Measurements from ENCODE around the gene NTRK2.

NTRK2 gene

GRCh38 chr9:84736081-84736480 is 66.6 kb downstream of the NTRK2 start:
- no peak for DNase-seq (ENCODE audit: low spot score)

- DNase-seq (ENCODE audit: low spot score): no peak
These were observed 67.0 kb downstream of the NTRK2 start for GRCh38 chr9:84736536-84736935.

- DNase-seq (ENCODE audit: low spot score): no peak
These were observed 68.8 kb downstream of the NTRK2 start for GRCh38 chr9:84738353-84738752.

DNA sequence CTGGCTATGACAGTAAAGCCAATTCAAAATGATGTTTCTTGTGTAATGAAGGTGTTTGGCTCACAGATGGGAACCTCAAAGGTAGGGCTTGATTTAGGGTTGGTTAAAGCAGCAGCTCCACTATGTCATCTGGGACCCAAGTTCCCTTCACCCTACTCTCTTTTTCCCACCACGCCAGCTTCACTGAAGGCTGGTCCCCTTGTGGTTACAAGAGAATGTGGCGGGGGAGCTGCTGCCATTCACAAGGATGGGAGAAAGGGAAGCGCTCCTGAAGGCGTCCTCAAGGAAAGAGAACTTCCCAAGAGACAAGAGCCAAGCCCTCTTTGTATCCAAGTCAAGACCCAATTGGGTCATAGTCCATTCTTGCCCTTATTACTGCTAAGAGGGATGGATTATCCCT is 72.7 kb downstream of the NTRK2 start:
- no peak for DNase-seq (ENCODE audit: low spot score)

GRCh38 chr9:84744195-84744594 is 74.7 kb downstream of the NTRK2 start:
- no peak for DNase-seq (ENCODE audit: low spot score)

- DNase-seq (ENCODE audit: low spot score): no peak
These were observed 75.2 kb downstream of the NTRK2 start for GRCh38 chr9:84744726-84745125.

- no peak for DNase-seq (ENCODE audit: low spot score)
These were observed 78.6 kb downstream of the NTRK2 start for GRCh38 chr9:84748112-84748511.

GRCh38 chr9:84750152-84750865 is 80.8 kb downstream of the NTRK2 start:
- no peak for DNase-seq (ENCODE audit: low spot score)

DNA sequence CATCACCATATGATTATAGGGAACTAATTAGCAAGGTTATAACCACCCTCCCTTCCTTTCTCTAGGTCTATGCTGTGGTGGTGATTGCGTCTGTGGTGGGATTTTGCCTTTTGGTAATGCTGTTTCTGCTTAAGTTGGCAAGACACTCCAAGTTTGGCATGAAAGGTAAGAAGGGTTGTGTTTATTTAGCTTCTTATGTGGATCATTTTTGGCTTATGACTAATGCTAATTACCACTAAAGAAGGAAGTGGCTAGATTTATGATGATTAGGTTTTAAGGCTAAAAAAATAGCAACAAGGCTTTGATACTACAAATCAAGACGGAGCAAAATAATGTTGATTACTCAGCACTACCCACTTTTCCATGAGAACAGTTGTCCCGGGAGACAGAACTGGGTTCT is 82.4 kb downstream of the NTRK2 start:
- DNase-seq (ENCODE audit: low spot score): peak; percentile 14

DNA sequence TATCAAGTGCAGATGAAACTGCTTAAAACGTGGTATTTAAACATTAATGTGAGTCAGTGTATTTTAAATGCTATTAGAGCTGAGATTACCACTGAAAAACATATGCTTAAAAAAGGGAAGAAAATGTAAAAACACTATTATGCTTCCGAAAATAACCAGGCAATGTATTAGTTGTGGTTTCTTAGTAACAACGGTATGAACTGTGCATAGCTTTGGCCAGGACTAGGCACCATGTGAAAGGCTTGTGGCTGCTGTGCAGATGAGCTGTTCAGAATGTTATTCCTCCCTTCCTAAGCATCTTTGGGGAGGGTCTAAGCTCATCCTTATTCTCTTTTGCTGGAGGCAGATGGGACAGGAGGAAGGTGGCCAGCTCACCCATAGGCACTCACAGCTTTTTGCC is 84.9 kb downstream of the NTRK2 start:
- DNase-seq (ENCODE audit: low spot score): no peak

GRCh38 chr9:84754881-84755280 is 85.4 kb downstream of the NTRK2 start:
- DNase-seq (ENCODE audit: low spot score): no peak

DNA sequence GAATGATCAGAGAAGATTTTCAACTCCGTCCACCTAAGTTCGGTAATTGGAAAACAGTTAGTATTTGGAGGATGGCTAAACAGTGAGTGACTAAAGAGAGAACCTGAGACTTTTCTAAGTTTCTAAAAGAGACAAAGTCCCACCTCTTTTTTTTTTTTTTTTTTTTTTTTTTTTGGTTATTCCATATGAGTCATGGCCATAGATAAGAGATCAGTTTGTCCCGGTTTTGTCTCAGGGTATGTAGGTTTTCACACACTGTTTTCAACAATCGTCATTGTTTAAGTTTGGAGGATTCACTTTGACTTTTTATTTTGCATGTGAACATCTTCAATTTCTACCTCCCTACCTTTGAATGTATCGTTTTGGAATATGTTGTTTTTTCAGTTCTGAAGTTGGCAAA is 85.9 kb downstream of the NTRK2 start:
- DNase-seq (ENCODE audit: low spot score): no peak

- no peak for DNase-seq (ENCODE audit: low spot score)
These were observed 86.6 kb downstream of the NTRK2 start for GRCh38 chr9:84756171-84756570.

DNA sequence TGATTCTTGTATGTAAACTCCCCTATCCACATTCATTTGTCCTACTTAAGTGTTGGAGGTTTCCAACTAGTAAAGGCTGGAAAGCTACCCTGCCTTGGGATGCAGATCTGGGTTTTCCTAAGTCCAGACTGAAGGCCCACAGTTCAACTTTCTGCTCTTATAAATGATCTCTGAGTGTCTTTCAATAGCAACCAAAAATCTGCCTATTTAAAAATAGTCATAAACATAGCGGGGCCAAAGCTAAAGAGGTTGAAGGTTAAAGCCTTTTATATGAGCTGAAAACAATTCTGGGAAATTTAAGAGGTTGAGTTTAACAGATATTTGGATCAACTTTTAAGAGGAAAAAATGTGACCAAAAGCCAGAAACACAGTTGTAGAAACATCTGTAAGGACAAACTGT is 87.2 kb downstream of the NTRK2 start:
- no peak for DNase-seq (ENCODE audit: low spot score)

- no peak for DNase-seq (ENCODE audit: low spot score)
These were observed 89.3 kb downstream of the NTRK2 start for GRCh38 chr9:84758817-84759216.

- peak; percentile 43 for DNase-seq (ENCODE audit: low spot score)
These were observed 89.8 kb downstream of the NTRK2 start for GRCh38 chr9:84759300-84759750.

- no peak for DNase-seq (ENCODE audit: low spot score)
These were observed 90.3 kb downstream of the NTRK2 start for GRCh38 chr9:84759804-84760203.

- no peak for DNase-seq (ENCODE audit: low spot score)
These were observed 91.7 kb downstream of the NTRK2 start for GRCh38 chr9:84761137-84761808.

DNA sequence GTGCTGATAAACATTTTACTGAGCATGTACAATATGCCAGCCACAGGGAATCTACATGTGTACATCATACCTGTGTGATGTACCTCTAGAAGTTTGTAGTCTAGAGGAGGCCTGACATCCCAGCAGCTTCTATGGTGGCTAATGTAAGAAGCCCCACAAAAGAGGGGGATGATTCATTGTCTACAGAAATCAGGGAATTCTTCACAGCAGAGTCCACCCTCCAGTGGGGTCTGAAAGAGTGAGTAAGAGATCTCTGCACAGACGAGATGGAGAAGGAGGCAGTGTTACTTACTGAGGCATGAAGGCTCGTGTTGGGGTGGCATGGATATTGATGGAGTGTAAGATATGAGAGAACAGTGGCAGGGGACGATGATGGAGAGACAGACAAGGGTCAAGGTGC is 103.0 kb downstream of the NTRK2 start:
- no peak for DNase-seq (ENCODE audit: low spot score)

DNA sequence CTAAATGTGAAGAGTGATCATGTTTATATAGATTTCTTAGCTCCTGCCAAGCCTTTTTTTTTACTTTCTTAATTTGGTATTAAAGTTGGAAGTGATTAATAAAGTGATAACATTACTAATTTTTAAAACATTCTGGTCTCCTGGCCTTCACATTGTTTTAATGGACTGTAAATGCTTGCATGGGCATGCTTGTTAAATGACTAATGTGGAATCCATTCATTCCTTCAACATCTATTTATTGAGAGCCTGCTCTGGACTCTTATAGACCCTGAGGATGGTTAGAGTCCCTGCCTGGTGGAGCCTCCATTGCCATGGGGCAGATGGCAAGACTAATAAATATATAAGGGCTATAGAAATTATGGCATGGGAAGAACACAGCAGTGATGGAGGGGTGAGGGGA is 103.5 kb downstream of the NTRK2 start:
- DNase-seq (ENCODE audit: low spot score): no peak

DNA sequence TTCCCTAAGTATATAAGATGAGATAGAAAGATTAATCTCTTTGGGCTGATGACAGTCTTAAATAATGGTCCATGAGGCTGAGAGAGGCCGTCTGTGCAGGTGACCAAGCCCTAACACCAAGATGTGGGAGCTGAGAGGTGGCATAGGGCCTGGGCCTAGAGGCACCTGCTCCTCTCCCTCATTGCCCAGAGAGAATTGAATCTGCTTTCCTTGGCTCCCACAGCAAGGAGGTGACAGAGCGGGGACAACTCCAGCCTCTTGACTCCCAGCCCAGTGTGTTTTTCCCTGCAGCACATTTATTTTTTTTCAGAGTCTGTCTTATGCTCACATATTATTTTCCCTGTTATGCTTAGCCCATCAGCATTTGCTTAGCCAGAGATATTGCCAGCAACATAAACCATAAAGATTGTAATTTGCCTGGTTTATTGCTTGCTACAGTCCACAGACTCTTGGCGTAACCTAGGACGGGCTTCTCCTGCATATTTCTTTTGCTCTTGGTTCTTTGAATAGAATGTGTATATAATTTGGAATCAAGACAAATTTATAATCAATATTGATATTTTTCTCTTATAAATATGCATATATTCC is 105.6 kb downstream of the NTRK2 start:
- DNase-seq (ENCODE audit: low spot score): no peak

GRCh38 chr9:84778570-84778969 is 109.0 kb downstream of the NTRK2 start:
- DNase-seq (ENCODE audit: low spot score): no peak

DNA sequence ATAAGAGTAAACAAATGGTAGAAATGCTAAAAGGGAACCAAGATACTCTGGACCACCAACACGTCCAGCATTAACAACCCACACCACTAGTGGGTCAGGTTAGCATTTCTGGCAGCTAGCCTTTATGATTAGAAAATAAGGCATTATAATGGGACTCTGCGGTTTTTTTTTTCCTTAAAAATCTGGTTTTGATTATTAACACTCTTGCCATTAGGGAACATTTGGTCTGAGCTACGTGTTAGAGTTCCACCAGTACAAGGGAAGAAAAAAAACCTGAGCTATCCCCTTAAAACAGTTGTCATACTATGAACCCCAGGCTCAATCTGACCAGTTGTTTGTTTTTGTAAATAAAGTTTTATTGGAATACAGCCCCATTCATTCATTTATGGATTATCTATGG is 110.4 kb downstream of the NTRK2 start:
- DNase-seq (ENCODE audit: low spot score): no peak

- DNase-seq (ENCODE audit: low spot score): no peak
These were observed 110.9 kb downstream of the NTRK2 start for GRCh38 chr9:84780385-84780784.
